Fibroblast of lung (primary cell): ENCODE data around the gene PGM3.

Experiments used
- EZH2 ChIP-seq: IDR thresholded peaks from 2 replicates; pipeline ENCODE4 v1.5.1; 2012; ENCODE audit warnings: low read length, control low read depth, mild to moderate bottlenecking; ENCODE audit errors: missing control alignments
- TF ChIP-seq, protein P1 (sequence below), 2 donors: IDR thresholded peaks in 1 of 2; conservative IDR thresholded peaks in 1 of 2; 1 replicate in 1 of 2; 2 replicates in 1 of 2; pipeline ENCODE4 v1.5.1; 2011 to 2012; ENCODE audit warnings: low read length in 2 of 2, control low read depth in 1 of 2, inconsistent platforms in 1 of 2, low read depth in 1 of 2, mild to moderate bottlenecking in 1 of 2

DNA sequence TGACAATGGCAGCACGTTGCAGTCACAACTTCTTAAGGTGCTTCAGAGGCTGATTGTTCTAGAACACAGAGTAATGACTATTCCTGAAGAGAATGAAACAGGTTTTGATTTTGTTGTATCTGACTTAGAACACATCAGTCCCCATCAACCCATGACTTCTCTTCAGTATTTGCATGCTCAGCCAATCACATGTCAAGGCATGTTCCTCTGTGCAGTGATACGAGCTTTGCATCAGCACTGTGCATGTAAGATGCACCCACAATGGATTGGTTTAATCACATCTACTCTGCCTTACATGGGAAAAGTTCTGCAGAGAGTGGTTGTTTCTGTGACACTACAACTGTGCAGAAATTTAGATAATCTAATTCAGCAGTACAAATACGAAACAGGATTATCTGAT lies 54.3 kb downstream of the PGM3 start:
- no peak for TF ChIP-seq EZH2
- TF ChIP-seq, protein P1, sequence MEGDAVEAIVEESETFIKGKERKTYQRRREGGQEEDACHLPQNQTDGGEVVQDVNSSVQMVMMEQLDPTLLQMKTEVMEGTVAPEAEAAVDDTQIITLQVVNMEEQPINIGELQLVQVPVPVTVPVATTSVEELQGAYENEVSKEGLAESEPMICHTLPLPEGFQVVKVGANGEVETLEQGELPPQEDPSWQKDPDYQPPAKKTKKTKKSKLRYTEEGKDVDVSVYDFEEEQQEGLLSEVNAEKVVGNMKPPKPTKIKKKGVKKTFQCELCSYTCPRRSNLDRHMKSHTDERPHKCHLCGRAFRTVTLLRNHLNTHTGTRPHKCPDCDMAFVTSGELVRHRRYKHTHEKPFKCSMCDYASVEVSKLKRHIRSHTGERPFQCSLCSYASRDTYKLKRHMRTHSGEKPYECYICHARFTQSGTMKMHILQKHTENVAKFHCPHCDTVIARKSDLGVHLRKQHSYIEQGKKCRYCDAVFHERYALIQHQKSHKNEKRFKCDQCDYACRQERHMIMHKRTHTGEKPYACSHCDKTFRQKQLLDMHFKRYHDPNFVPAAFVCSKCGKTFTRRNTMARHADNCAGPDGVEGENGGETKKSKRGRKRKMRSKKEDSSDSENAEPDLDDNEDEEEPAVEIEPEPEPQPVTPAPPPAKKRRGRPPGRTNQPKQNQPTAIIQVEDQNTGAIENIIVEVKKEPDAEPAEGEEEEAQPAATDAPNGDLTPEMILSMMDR (conservative IDR thresholded peaks at IDR 0.05 in 1 of 2, IDR thresholded peaks at IDR 0.05 in 1 of 2; ENCODE audit: low read depth in 1 of 2, low read length in 2 of 2) = no peak
